GM19193 (cell line): ENCODE results near the gene C12orf56.

Experiments
- POLR2A ChIP-seq: IDR thresholded peaks from 4 replicates; pipeline ENCODE4 v1.6.1; 2011; ENCODE audit not compliant: insufficient read depth, insufficient read length; ENCODE audit errors: extremely low read depth

The C12orf56 gene

GRCh38 chr12:64270411-64270810 is 120.1 kb downstream of the C12orf56 start:
- TF ChIP-seq POLR2A = no peak

GRCh38 chr12:64269161-64269560 is 121.4 kb downstream of the C12orf56 start:
- no peak for TF ChIP-seq POLR2A

DNA sequence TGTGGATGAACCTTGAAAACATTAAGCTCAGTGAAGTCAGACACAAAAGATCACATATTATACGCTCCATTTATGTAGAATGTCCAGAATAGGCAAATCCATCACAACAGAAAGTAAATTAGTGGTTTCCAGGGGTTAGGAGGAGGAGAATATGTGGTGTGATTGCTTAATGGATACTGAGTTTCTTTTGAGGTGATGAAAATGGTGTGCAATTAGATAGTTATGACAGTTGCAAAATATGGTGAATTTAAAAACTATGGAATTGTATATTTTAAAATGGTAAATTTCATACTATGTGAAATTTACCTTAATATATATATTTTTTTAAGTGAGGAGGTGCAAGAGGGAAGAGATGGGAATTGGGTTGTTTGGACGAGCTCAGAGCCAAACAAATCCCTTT is 122.1 kb downstream of the C12orf56 start:
- no peak for TF ChIP-seq POLR2A

GRCh38 chr12:64265839-64266238 is 124.7 kb downstream of the C12orf56 start:
- no peak for TF ChIP-seq POLR2A

- TF ChIP-seq POLR2A = no peak
Measured at GRCh38 chr12:64261813-64262212, 128.7 kb downstream of the C12orf56 start.

GRCh38 chr12:64258576-64258975 is 132.0 kb downstream of the C12orf56 start:
- TF ChIP-seq POLR2A = no peak

- TF ChIP-seq POLR2A = no peak
Measured at GRCh38 chr12:64256166-64256800, 134.3 kb downstream of the C12orf56 start.

DNA sequence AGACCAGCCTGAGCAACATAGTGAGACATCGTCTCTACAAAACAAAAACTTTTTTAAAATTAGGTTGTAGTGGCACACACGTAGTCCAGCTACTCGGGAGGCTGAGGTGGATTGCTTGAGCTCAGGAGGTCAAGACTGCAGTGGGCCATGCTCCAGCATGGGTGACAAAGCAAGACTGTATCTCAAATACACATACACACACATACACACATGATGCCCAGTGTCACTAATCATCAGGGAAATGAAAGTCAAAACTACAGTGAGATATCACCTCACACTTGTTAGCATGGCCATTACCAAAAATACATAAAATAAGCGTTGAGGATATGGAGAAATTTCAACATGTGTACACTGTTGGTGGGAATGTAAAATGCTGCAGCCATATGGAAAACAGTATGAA is 135.3 kb downstream of the C12orf56 start:
- no peak for TF ChIP-seq POLR2A

- no peak for TF ChIP-seq POLR2A
Measured at GRCh38 chr12:64253356-64253755, 137.2 kb downstream of the C12orf56 start.

GRCh38 chr12:64252681-64253080 is 137.9 kb downstream of the C12orf56 start:
- TF ChIP-seq POLR2A = no peak

DNA sequence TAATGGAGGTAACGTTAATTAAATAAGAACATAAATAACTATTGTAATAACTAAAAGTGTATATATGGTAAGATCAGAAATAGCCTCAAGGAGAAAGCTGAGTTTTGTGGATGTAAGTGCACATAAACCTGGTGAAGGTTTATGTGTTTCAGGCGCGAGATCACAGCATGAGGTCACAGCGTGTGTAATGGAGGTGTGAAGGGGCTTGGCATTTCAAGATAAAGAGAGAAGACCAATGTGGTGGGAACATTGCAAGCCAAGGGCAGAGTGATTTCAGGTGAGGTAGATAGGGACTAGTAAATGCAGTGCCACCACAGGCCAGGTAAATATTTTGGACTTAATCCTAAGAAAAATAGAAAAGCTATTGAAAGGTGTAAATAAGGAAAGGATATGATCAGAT is 146.7 kb downstream of the C12orf56 start:
- no peak for TF ChIP-seq POLR2A

- TF ChIP-seq POLR2A = no peak
Measured at GRCh38 chr12:64240781-64241180, 149.8 kb downstream of the C12orf56 start.

DNA sequence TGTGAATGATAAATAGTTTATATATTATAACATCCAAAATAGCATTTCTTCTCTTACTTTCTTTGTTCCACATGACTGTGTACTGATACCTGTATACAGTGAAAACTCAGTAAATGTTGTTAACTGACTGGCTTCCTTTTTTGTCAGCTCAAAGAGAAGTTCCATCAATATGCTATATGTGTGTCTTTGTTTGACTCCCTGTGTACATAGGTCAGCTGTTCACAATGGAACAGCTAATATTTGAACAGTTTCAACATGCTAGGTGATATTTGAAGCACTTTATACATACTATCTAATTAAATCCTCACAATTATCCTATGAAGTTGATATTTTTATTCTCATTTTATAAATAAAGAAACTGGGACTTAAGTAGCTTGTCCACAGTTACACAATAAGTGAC is 153.2 kb downstream of the C12orf56 start:
- no peak for TF ChIP-seq POLR2A

GRCh38 chr12:64236549-64236948 is 154.0 kb downstream of the C12orf56 start:
- TF ChIP-seq POLR2A = no peak

DNA sequence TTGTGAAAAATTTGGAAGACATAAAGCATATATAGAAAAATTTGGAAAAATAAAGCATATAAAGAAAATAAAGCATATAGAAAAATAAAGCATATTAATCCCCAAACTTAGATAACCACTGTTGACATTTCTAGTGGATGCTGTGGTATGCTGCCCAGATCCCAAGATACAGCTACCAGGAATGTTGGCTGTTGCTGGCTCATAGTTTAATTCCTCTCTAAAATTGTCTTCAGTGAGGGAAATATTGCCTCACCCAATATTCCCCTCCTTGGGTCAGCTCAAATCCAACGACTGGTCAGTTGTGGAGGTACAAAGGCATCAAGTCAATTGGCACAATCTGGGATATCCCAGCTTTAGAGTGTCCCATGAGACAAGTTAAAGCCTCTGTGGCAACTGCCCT is 158.4 kb downstream of the C12orf56 start:
- TF ChIP-seq POLR2A = no peak

GRCh38 chr12:64229796-64230195 is 160.8 kb downstream of the C12orf56 start:
- no peak for TF ChIP-seq POLR2A

DNA sequence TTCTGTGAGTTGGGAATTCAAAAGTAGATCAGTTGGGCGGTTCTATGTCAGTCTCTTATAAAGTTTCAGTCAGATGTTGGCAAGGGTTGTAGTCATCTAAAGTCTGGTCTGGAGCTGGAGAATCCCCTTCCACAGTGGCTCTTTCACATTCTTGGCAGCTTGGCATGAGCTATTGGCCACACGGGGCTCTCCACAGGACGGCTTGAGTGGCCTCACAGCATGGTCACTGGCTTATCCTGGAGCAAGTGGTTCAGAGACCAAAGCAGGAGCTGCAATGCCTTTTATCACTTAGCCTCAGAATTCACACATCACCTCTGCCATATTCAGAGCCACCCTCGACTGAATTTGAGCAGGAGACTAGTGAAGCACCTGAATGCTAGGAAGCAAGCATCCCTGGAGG is 161.3 kb downstream of the C12orf56 start:
- no peak for TF ChIP-seq POLR2A
